Thyroid gland (tissue), 4 donors: Measurements from ENCODE around the gene PLAC1.

Experiments used
- POLR2A ChIP-seq, 2 donors: fragments of 450-650 bp; IDR thresholded peaks; one replicate each; pipeline ENCODE4 v1.6.1; 2017; ENCODE audit warnings: antibody characterized with exemption in 2 of 2, mild to moderate bottlenecking in 2 of 2, moderate library complexity in 1 of 2
- TF ChIP-seq, protein P1 (sequence below), 6 experiments: fragments of 200-600 bp in 3 of 6; fragments of 450-650 bp in 3 of 6; sonication (generic) in 3 of 6; IDR thresholded peaks; one replicate each; pipeline ENCODE4 v1.5.1; 2016 to 2019; ENCODE audit warnings: antibody characterized with exemption in 6 of 6, mild to moderate bottlenecking in 2 of 6, inconsistent platforms in 1 of 6, moderate library complexity in 1 of 6

GRCh38 chrX:134632355-134632754 lies 25.9 kb downstream of the PLAC1 start:
- TF ChIP-seq POLR2A (IDR thresholded peaks at IDR 0.05), result no peak
- TF ChIP-seq, protein P1, sequence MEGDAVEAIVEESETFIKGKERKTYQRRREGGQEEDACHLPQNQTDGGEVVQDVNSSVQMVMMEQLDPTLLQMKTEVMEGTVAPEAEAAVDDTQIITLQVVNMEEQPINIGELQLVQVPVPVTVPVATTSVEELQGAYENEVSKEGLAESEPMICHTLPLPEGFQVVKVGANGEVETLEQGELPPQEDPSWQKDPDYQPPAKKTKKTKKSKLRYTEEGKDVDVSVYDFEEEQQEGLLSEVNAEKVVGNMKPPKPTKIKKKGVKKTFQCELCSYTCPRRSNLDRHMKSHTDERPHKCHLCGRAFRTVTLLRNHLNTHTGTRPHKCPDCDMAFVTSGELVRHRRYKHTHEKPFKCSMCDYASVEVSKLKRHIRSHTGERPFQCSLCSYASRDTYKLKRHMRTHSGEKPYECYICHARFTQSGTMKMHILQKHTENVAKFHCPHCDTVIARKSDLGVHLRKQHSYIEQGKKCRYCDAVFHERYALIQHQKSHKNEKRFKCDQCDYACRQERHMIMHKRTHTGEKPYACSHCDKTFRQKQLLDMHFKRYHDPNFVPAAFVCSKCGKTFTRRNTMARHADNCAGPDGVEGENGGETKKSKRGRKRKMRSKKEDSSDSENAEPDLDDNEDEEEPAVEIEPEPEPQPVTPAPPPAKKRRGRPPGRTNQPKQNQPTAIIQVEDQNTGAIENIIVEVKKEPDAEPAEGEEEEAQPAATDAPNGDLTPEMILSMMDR (IDR thresholded peaks at IDR 0.05), result no peak
